ENCODE results near the gene NLRP1. TPM values are rescaled to one million over a fixed set of nuclear protein-coding genes. Genes with fewer than 3 reads are reported as not detected.

The NLRP1 gene
- total RNA-seq, 2 experiments from 2014 or later = 18.7 to 24.6 TPM

- H3K27ac ChIP-seq (ENCODE audit: low read depth, low read length, poor library complexity, severe bottlenecking) = no peak overlapping the region
- intact Hi-C loops (cut with micrococcal nuclease; ENCODE audit: unreplicated experiment) = no loop called here
- POLR2A ChIA-PET = no interaction called here
- no peak for DNase-seq (ENCODE audit: low spot score)
- no peaks in the 10 kb centered on the region for H3K36me3 ChIP-seq (ENCODE audit: insufficient read depth, low read length)
- H3K4me3 ChIP-seq (ENCODE audit: low read depth, low read length, poor library complexity, severe bottlenecking) = no peak overlapping the region
- CTCF ChIA-PET (ENCODE audit: unreplicated experiment) = no interaction called here
- H3K79me2 ChIP-seq (ENCODE audit: insufficient read depth, low read depth, low read length) = no peaks in the 10 kb centered on the region
- no peak overlapping the region for H2AFZ ChIP-seq (ENCODE audit: low read length)
- no TSS peak for BruUV-seq (replicated peaks)
- H3K9me2 ChIP-seq (ENCODE audit: insufficient read depth, low read length) = no peaks in the 10 kb centered on the region
- no peaks in the 10 kb centered on the region for H3K4me1 ChIP-seq (ENCODE audit: insufficient read depth, low read length, poor library complexity, severe bottlenecking)
- H4K20me1 ChIP-seq (ENCODE audit: insufficient read depth, low read length) = no peaks in the 10 kb centered on the region
- no peaks in the 10 kb centered on the region for H3K9me3 ChIP-seq (ENCODE audit: low read length)
- TF ChIP-seq CTCF (conservative IDR thresholded peaks at IDR 0.05; ENCODE audit: low read length) = no peak
- no peak for TF ChIP-seq EZH2phosphoT487 (IDR thresholded peaks at IDR 0.05; ENCODE audit: borderline replicate concordance, low read depth, low read length)
- no peak overlapping the region for H3K4me2 ChIP-seq (ENCODE audit: low read length)
Observed at GRCh38 chr17:5630434-5630833, 46.1 kb upstream of the NLRP1 start.

- CTCF ChIA-PET (ENCODE audit: unreplicated experiment) = no interaction called here
Observed at GRCh38 chr17:5629128-5629527, 44.8 kb upstream of the NLRP1 start.

GRCh38 chr17:5628262-5628661, 44.0 kb upstream of the NLRP1 start:
- H3K36me3 ChIP-seq (ENCODE audit: insufficient read depth, low read length) = no peaks in the 10 kb centered on the region
- H3K9me2 ChIP-seq (ENCODE audit: insufficient read depth, low read length) = no peaks in the 10 kb centered on the region
- no peaks in the 10 kb centered on the region for H4K20me1 ChIP-seq (ENCODE audit: insufficient read depth, low read length)
- ChIA-PET POLR2A (no interaction called here), CTCF (ENCODE audit: unreplicated experiment) (no interaction called here)
- intact Hi-C loops (cut with micrococcal nuclease; ENCODE audit: unreplicated experiment) = no loop called here
- DNase-seq (ENCODE audit: low spot score) = no peak
- no peaks in the 10 kb centered on the region for H3K79me2 ChIP-seq (ENCODE audit: insufficient read depth, low read depth, low read length)
- H3K27ac ChIP-seq (ENCODE audit: low read depth, low read length, poor library complexity, severe bottlenecking) = no peak overlapping the region
- TF ChIP-seq EZH2phosphoT487 (IDR thresholded peaks at IDR 0.05; ENCODE audit: borderline replicate concordance, low read depth, low read length) = no peak
- no peak for TF ChIP-seq CTCF (conservative IDR thresholded peaks at IDR 0.05; ENCODE audit: low read length)
- no peak overlapping the region for H3K4me2 ChIP-seq (ENCODE audit: low read length)
- no TSS peak for BruUV-seq (replicated peaks)
- no peak overlapping the region for H2AFZ ChIP-seq (ENCODE audit: low read length)
- no peaks in the 10 kb centered on the region for H3K9me3 ChIP-seq (ENCODE audit: low read length)
- H3K4me1 ChIP-seq (ENCODE audit: insufficient read depth, low read length, poor library complexity, severe bottlenecking) = no peaks in the 10 kb centered on the region
- no peak overlapping the region for H3K4me3 ChIP-seq (ENCODE audit: low read depth, low read length, poor library complexity, severe bottlenecking)

More at GRCh38 chr17:5629128-5629527, 44.8 kb upstream of the NLRP1 start:
- intact Hi-C loops (cut with micrococcal nuclease; ENCODE audit: unreplicated experiment) = no loop called here
- Histone ChIP-seq H3K4me2 (ENCODE audit: low read length) (no peak overlapping the region), H3K9me3 (ENCODE audit: low read length) (no peaks in the 10 kb centered on the region), H3K4me3 (ENCODE audit: low read depth, low read length, poor library complexity, severe bottlenecking) (no peak overlapping the region), H3K79me2 (ENCODE audit: insufficient read depth, low read depth, low read length) (no peaks in the 10 kb centered on the region), H4K20me1 (ENCODE audit: insufficient read depth, low read length) (no peaks in the 10 kb centered on the region), H3K36me3 (ENCODE audit: insufficient read depth, low read length) (no peaks in the 10 kb centered on the region), H3K27ac (ENCODE audit: low read depth, low read length, poor library complexity, severe bottlenecking) (no peak overlapping the region), H2AFZ (ENCODE audit: low read length) (no peak overlapping the region), H3K9me2 (ENCODE audit: insufficient read depth, low read length) (no peaks in the 10 kb centered on the region), H3K4me1 (ENCODE audit: insufficient read depth, low read length, poor library complexity, severe bottlenecking) (no peaks in the 10 kb centered on the region)
- DNase-seq (ENCODE audit: low spot score) = no peak
- TF ChIP-seq EZH2phosphoT487 (IDR thresholded peaks at IDR 0.05; ENCODE audit: borderline replicate concordance, low read depth, low read length) (no peak), CTCF (conservative IDR thresholded peaks at IDR 0.05; ENCODE audit: low read length) (no peak)
- no TSS peak for BruUV-seq (replicated peaks)
- POLR2A ChIA-PET = no interaction called here

Data from OCI-LY7 (cell line).